GM19395 (cell line): ENCODE results near the gene ST8SIA6.
"Not testable (repeated sequence)": the region's sequence is repeated elsewhere in the genome, so short reads cannot be mapped to it uniquely, and the experiment has no call there.

ENCODE experiments used
- ATAC-seq: cut with Tn5 transposase; IDR thresholded peaks from one replicate; pipeline ENCODE4 v1.9.1; 2021; ENCODE audit warnings: mild to moderate bottlenecking, moderate library complexity; ENCODE audit not compliant: unreplicated experiment

Gene ST8SIA6

DNA sequence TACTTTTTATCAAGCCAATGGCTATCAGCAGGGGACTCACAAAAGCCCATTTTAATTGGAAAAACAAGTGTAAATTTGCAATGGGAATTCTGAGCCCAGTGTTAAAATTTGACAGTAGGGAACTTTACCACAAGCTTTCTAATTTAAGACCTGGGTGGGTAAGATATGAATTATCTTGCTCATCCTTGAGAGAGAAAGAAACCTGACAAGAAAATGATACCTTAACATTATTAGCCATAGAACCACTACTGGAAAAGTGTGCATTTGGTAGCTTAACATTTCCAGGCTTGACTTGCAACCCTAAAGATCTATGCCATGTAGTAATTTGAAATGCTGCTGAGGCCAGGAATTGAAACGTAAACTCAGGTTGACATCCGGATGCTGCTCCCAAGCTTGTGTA is 2.7 kb upstream of the ST8SIA6 start:
- no peak for ATAC-seq

DNA sequence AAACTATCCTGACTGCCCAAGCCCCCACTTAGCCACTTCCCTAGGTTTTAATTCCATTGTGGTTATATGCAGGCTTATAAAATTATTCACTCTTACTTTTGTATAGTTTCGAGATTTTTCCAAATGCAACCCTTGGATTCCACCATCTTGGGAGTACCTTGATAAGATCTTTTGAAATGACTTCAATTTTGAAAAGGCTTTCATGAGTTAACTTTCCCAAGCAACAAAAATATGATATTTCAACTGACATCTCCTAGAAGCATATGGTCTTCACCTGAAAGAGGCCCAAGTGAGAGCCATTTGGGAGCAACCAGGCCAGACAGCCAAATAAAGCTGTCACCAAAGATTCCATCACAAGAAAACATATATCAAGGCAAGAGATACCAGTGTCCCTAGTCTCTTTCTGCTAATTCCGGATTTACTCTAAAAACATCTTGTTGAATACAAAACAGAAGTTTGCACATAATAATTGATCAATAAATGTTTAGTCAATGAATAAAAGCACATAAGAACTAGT is 1.7 kb upstream of the ST8SIA6 start:
- ATAC-seq: no peak

DNA sequence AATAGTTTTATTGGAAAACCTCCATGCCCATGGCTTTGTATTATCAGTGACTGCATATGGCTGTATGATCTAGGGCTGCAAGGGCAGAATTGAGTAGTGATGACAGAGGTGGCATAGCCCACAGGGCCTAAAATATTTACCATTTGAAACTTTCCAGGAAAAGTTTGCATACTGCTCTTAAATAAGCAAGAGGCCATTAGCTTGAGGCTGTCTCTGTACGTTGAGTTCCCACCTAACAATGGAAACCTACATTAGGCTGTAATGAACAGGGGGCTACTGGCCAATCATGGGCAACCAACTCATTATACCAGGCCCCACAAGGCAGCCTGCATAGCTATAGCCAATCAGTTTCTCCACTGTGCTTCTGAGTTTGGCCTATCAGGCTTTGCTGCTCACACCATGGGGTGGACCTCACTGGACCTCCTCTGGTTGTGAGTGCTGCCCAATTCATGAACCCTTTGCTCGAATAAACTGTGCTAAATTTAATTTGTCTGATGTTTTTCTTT is 673 bp upstream of the ST8SIA6 start:
- ATAC-seq: no peak

DNA sequence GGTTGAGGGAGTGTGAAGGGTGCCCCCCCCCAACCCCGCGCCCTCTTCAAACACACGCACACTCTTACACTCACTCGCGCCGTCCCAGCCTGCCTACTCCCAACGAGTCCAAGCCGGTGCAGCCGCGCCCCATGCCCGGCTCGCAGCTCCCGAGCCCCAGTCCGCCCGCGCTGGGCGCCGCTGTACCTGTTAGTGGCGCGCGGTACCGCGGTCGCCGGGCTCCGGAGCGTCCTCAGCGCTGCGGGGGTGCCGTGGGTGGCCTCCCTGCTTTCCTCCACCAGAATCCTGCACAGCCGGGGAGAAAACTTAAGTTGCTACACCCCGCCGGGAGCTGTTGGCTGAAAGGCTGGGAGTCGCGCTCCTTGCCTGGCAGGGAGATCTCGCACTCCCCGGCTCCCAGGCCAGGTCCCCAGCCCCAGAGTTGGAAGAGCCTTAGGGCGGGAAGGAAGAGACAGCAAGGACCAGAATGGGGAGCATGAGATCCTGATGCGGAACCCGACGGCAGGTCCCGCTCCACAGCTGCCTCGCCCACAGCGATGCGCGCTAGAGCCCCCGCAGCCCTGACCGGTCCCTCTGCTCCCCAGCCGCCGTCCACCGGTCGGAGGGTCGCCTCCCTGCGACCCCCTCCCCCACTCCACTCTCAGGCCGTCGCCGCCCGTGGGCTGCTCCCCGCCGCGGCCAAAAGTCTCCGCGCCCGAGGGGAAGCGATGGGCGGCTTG is 863 bp downstream of the ST8SIA6 start:
- peak; percentile 46 for ATAC-seq

DNA sequence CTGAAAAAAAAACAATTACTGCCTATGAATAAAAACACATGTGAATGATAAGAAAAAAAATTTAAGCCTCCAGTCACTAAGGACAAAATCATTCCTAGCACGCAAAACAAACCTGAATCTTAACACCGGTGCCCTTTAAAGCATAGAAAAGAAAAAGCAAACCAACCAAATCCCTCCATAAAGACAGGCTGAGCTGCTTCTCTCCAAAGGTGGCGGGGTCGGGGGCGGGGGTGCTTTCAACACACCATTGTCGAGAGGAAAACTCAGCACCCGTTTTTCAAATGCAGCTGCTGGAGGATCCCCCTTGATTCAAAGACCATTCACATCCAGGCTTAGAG is 1.4 kb downstream of the ST8SIA6 start:
- no peak for ATAC-seq

DNA sequence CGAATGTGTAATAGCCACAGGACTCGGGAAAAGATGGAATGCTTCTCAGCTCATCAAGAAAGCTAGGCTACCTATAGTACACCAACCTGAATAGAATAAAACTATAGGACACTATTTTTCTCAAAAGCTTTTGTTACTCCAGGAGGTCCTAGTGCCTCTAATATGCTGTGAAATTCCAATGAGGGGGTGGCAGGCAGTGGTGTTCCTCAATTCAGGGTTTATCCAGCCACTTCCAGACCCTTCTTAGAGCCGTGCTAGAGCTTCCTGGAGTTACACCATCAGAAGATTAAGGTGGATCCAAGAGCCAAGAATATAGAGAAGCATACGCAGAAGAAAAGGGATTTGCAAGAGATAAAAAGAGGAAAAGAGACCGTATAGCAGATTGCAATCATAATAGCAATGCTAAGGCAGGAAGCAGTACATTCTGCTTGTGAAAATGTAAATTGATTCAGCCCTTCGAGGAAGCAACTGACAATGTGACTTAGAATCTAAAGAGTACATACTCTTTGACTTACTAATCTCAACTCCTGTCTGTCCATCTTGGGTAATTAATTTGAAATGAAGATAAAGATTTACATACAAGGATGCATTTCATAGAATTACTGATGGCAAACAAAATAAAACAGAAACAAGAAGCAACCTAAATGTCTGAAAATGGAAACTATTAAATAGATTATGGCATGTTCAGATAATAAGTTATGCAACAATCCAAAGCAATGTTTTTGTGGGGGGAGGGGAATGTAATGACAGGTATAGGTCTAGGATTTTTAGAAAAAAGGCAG is 2.1 kb downstream of the ST8SIA6 start:
- no peak for ATAC-seq

DNA sequence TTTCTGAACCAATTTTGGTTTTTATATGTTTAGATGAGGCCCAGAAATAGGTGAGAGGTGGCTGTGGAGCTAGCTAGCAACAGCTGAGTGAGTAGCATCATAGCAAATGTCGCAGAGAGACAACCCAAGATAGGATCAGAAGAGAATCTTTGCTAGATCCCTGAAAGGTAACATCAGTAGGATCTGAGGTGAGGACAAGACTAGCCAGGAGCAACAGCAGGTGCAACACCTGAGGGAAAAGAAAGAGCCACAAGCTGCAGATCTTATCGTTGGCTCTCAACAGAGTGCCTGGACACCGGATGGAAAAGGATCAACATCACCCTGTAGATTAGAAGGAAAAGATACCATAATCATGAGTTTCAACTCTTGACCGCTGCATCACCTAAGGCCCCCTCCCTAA is 4.4 kb downstream of the ST8SIA6 start:
- ATAC-seq: no peak

DNA sequence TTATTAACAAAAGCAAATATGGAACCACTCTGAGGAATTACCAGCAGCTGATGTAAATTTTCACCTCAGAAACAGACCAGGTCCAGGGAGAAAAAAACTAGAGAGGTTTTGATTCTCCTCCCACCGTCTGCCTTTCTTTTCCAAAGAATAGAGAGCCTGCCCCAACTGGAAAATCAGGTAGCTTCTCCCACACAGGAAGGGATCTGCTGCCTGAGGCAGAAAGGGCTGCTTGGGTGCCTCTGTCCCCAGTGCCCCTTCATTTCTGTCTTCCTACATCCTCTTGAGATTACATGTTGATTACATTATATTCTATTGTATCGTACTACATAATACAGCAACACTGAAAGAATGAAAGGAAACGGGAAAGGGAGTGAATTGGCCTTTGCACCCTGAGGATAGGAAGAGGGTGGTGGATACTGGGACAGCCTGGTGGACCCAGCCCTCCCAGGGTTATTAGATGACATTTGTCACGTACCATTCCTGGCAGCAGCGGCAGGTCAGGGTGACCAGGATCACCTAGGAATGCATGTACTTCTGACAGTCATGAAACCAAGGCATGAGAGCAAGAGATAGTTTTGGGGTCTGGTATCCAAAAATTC is 8.9 kb downstream of the ST8SIA6 start:
- no peak for ATAC-seq

DNA sequence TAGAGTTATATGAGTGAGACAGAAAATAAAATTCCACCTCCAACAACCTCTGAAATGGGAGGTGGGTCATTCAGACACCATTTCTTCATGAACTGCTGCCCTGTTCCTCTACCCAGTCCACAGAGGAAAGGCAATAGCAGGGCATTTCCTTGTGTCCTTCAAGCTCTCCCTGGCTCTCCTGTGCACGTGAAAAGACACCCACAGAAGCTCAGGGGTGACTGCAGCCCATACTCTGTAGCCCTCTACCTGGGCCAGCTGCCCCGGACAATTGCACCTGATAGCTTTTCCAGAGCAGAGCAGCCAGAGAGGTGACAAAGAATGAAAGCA is 10.0 kb downstream of the ST8SIA6 start:
- no peak for ATAC-seq

DNA sequence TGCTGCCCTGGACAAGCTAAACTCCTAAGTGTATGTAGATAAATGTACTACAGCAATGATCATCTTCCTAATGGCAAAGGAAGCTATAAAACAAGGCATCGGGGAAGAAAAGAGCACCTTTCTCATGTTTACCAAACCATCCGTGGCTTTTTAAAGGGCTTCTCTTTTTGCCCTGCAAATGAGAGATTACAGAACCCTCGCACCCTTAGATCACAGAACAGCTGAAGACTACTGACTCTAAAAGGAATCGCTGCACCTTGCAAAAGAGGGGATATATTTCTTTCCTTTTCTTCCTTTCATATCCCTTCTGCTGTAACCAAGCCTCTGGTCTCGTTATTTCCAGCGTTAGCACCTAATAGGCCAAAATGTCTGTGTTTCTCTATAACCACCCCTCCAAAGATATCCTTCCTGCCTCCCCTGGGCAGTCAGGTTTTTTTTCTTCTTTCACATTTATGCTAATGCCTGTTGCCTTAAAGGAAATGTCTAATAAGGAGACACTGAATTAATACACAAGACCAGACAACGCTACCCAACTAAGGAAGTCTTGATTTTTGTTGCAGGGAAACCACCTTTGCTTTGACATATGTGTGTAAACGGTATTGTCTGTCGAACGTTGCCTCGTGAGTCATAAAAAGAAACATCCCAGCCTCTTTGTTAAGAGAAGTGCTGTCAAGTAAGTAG is 10.5 kb downstream of the ST8SIA6 start:
- peak; percentile 95 for ATAC-seq

DNA sequence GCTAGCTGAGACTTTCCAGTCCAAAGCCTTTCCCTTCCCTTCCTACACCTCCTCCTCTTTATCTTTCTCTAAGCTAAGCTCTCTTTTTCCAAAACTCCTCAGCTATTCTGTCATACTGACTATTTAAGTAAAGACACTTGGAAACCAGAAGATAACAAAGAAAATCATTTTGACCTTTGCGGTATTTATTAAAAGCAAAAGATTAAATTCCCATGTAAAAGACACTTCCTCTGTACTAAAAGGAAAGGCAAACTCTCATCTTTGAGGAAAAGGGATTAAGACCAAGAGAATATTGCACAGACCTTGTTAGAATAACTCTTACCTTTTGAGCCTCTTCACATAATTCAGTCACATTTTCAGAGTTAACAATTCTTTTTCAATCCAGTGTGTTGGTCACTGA is 15.8 kb downstream of the ST8SIA6 start:
- no peak for ATAC-seq

DNA sequence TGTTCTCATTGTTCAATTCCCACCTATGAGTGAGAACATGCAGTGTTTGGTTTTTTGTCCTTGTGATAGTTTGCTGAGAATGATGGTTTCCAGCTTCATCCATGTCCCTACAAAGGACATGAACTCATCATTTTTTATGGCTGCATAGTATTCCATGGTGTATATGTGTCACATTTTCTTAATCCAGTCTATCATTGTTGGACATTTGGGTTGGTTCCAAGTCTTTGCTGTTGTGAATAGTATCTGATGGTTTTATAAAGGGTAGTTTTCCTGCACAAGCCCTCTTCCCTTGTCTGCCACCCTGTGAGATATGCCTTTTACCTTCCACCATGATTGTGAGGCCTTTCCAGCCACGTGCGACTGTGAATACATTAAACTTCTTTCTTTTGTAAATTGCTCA is 17.8 kb downstream of the ST8SIA6 start:
- ATAC-seq: not testable (repeated sequence)

DNA sequence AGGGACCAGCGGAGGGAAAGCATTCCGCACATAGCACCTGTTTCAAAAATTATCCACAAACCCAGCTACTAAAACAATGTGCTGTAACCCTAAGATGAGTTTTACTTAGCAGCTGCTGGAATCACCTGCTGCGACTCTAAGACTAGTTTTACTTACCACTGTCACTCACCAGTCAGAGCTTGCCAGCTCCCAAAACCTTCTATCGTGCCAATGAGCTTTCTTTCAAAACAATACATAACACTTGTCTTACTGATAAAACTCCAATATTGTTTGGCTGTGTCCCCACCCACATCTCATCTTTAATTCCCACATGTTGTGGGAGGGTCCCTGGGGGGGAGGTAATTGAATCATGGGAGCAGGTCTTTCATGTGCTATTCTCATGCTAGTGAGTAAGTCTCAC is 18.4 kb downstream of the ST8SIA6 start:
- ATAC-seq: no peak

DNA sequence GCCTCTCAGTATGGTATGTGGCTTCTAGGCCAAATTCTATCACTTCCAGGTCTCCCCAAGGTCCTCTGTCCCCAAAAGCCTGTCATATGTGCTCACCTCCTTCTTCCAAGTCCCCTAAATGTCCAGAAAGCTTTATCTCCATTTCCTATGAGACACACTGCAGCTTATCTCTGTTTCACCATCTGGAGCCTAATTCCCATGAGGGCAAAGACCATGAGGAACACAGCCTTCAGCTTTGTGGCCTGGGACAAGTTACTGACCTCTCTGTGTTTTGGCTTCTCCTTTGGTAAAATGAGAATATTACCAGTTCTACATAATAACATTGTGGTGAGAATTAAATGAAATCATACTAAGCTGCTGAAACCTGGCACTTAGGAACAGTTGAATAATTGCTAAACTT is 19.2 kb downstream of the ST8SIA6 start:
- no peak for ATAC-seq

DNA sequence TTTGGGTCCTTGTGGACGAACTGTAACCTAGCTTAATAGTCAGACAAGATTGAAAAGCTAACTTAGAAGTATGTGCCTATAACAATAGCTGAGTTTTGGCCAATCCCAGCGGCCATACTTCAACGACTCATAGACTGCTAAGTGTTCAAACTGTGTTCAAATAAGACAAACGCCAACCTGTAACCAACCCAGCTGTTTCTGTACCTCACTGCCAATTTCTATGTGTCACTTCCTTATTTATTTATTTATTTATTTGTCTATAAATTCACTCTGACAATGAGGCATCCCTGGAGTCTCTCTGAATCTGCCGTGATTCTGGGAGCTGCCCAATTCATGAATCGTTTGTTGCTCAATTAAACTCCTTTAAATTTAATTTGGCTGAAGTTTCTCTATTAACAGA is 21.7 kb downstream of the ST8SIA6 start:
- no peak for ATAC-seq

DNA sequence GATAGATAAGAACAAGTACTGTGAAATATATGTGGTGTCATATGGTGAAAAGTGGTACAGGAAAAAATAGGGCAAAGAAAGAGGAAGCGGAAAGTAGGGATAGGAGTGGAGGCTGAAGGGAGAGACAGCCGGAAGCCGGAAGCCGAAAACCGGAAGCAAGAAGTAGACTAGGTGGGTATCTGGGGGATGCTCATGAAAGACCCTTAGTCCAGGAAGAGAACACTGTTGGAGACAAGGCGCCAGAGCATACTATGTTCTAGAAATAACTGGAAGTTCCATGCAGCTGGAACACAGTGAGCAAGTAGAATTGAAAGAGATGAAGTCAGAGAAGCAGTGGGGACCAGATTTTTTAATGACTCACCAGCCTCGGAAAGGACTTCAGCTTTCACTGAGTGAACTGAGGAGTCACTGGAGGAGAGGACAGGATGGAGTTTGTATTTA is 22.5 kb downstream of the ST8SIA6 start:
- ATAC-seq: no peak

DNA sequence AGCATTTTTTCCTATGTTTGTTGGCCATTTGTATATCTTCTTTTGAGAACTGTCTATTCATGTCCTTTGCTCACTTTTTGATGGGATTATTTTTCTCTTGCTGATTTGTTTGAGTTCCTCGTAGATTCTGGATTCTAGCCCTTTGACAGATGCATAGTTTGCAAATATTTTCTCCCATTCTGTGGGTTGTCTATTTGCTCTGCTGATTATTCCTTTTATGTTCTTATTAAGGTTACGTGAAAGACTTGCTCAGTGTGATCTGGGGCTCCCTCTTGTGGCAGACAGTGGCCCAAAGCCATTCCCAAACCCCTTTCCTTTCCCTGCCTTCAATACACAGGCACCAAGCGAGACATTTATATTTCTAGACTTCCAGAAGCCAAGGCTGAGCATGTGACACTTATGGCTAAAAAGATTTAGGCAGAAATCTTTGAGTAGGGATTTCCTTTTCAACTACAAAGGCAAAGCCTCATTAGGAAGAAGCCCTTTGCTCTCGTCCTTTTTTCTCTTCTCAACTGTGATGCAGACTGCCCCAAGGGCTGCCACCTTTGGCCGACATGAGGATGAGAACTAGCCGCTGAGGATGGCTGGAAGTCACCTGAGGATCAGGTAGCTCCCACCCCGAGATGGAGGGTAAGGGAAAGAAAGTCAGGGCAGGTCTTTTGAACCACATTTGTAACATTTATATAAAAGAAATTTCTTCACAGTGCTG is 23.6 kb downstream of the ST8SIA6 start:
- ATAC-seq: peak; percentile 48

DNA sequence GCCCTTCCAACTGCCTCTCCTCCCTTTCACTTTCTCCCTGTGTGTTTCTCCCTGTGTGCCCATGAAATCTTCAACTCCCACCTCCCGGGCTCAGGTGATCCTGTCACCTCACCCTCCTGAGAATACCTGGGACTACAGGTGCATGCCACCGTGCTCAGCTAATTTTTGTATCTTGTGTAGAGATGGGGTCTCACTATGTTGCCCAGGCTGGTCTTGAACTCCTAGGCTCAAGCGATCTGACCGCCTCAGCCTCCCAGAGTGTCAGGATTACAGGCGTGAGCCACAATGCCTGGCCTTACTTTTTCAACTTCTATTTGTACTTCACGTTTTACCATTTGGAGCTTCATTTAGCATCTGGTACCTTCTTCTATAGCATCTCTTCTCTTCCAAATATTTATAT is 24.9 kb downstream of the ST8SIA6 start:
- no peak for ATAC-seq

DNA sequence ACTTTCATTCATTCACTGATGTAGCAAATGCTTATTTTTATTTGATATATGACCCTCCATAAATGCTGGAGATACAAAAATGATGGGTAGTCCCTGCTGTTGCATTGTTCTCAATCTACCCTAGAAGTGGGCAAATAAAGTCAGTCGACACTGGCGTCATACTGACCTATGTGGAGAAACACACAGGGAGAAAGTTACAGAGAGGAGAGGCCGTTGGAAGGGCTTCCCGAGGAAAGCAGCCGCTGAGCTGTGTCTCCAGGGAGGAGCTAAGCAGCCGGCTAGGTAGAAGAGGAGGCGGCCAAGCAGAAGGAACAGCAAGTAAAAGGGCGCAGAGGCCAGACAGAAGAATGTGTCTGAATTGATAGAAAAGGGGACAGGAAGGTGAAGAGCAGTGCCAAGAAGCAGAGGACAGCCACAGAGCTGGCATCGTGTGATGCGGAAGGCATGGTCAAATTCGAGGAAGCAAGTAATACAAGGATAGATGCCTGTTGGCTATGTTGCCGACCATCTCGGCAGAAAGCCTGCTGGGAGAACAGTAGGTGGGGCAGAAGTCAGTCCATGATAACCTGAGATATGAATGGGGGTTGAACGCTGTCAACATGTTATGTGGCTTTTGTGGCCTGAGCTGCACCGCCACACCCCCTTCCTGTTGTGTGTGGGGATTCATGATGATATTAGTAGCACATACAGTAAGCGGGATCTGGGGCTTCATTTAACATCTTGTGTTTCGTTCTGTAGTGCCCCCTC is 25.9 kb downstream of the ST8SIA6 start:
- peak; percentile 67 for ATAC-seq
